ENCODE data around the gene CEP250. TPM values are rescaled to one million over a fixed set of nuclear protein-coding genes. Genes with fewer than 3 reads are reported as not detected.
"Not testable (repeated sequence)": the region's sequence is repeated elsewhere in the genome, so short reads cannot be mapped to it uniquely, and the experiment has no call there.

The CEP250 gene
- total and polyA plus RNA-seq, 8 donors, result 23.4 to 80.0 (median 71.3) TPM

DNA sequence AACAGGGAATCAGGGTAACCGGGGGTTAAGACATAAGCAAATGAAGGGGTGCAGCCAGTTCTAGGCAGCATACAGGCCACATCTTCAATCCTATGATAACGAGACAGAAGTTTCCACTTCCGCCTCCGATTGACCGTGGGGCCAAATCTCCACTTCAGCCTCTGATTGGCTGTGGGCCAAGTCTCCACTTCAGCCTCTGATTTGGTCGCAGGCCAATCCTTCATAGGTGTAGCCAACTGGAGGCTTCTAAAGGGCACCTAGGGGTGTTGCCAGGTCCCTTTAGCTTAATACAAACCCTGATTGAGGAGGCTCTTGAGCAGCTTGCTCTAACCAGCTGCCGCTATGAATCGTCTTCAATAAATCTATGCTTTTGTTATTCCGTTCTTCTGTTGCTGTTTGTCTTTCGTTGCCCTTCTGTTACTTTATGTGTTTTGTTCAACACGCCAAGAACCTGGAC lies 84.4 kb downstream of the CEP250 start:
- intact Hi-C loops (cut with DNase I), result no loop called here
- H3K27me3 ChIP-seq, result no peaks in the 10 kb centered on the region
- DNase-seq (peak in 3 of 4 donors; percentile 51 to 62 (median 56)), ATAC-seq (peak; percentile 42)
- peaks cover 12 to 16% of the 10 kb centered on the region in 2 donors for H3K4me1 ChIP-seq
- no peaks in the 10 kb centered on the region for H3K9me3 ChIP-seq
- no peak overlapping the region for H3K4me3 ChIP-seq
- peaks cover 0 to 15% of the 10 kb centered on the region in 2 donors for H3K36me3 ChIP-seq
- H3K27ac ChIP-seq, result no peak overlapping the region
- TF ChIP-seq, protein P1, sequence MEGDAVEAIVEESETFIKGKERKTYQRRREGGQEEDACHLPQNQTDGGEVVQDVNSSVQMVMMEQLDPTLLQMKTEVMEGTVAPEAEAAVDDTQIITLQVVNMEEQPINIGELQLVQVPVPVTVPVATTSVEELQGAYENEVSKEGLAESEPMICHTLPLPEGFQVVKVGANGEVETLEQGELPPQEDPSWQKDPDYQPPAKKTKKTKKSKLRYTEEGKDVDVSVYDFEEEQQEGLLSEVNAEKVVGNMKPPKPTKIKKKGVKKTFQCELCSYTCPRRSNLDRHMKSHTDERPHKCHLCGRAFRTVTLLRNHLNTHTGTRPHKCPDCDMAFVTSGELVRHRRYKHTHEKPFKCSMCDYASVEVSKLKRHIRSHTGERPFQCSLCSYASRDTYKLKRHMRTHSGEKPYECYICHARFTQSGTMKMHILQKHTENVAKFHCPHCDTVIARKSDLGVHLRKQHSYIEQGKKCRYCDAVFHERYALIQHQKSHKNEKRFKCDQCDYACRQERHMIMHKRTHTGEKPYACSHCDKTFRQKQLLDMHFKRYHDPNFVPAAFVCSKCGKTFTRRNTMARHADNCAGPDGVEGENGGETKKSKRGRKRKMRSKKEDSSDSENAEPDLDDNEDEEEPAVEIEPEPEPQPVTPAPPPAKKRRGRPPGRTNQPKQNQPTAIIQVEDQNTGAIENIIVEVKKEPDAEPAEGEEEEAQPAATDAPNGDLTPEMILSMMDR (IDR thresholded peaks at IDR 0.05), result no peak

DNA sequence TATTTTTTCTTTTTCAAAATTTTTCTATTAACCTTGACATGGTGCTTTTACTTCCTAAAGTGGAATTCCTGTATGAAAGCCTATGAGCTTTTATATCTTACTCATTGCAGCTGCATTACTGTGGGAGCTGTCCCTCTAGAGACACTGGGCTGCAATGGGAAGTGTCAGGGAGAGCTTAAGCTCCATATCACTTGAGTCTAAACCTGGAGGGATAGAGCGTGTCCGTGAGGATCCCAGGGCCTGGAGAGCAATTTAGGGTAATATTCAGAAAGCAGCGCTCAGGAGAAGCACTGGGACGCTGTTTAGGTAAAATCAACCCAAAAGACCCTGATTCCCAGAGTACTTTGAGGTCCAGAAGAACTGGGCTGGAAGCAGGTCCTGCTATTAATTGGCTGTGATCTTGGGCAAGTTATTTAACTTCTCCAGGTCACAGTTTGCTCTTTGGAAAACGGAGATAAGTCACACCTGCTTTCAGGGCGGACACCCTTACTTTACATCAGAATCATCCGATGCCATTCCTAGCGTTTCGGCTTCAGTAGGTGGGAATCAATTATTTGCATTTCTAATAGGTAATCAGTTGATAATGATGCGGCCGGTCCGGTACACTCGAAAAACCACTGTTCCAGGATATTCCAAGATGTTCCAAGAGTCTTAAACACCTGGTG lies 85.9 kb downstream of the CEP250 start:
- peaks cover 0 to 25% of the 10 kb centered on the region in 2 donors for H3K36me3 ChIP-seq
- H3K4me1 ChIP-seq, result peaks cover 12 to 16% of the 10 kb centered on the region in 2 donors
- intact Hi-C loops (cut with DNase I), result no loop called here
- H3K4me3 ChIP-seq, result peak overlapping the region; percentile 83 to 98
- DNase-seq (no peak), ATAC-seq (no peak)
- peak overlapping the region in 1 of 2 donors; percentile 92 for H3K27ac ChIP-seq
- H3K27me3 ChIP-seq, result no peaks in the 10 kb centered on the region
- TF ChIP-seq, protein P1 (IDR thresholded peaks at IDR 0.05), result no peak
- H3K9me3 ChIP-seq, result no peaks in the 10 kb centered on the region

DNA sequence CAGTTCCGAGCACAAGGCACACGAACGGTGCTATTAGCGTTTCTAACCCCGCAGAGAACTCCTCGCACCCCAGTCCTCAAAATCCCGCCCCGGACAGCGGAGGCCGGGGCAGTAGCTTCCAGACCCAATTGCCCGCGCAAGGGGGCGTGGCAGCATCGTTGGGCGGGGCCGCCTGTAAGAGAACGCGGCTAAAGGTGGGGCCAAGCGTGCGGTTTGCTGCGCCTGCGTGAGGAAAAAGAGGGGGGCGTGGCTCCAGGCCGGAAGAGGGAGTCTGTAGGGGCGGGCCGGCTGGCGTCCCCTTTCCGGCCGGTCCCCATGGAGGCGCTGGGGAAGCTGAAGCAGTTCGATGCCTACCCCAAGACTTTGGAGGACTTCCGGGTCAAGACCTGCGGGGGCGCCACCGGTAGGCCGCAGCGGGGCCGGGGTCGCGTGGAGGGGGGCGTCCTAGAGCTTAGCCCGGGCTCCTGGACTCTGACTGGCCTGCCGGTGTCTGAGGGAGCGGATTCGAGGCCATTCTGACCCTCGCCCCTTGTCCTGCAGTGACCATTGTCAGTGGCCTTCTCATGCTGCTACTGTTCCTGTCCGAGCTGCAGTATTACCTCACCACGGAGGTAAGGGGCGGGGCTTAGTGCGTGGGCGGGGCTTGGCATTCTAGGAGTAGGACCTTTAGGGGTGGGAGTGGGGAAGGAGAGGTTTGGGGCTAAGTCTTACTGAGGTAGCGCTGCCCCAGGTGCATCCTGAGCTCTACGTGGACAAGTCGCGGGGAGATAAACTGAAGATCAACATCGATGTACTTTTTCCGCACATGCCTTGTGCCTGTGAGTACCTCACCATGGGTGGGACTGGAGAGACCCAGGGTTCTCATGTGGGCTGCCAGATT lies 86.6 kb downstream of the CEP250 start, which contains the start of gene ERGIC3:
ERGIC3 (plus strand) TSS at position 296 of the 880 bp plus-strand sequence; CDS start at position 316, 20 bp downstream.
- intact Hi-C loops (cut with DNase I), result no loop called here
- no peaks in the 10 kb centered on the region for H3K27me3 ChIP-seq
- peak; percentile 99 for ATAC-seq
- H3K4me3 ChIP-seq, result peak within 1 kb of the TSS; percentile 83 to 98
- TF ChIP-seq, protein P1 (IDR thresholded peaks at IDR 0.05), result no peak
- H3K36me3 ChIP-seq, result peaks cover 0 to 30% of the 10 kb centered on the region in 2 donors
- DNase-seq, result peak; percentile 94 to 100 (median 98)
- H3K27ac ChIP-seq, result peak within 1 kb of the TSS; percentile 66 to 92
- H3K4me1 ChIP-seq, result peaks cover 12 to 16% of the 10 kb centered on the region in 2 donors
- H3K9me3 ChIP-seq, result no peaks in the 10 kb centered on the region

DNA sequence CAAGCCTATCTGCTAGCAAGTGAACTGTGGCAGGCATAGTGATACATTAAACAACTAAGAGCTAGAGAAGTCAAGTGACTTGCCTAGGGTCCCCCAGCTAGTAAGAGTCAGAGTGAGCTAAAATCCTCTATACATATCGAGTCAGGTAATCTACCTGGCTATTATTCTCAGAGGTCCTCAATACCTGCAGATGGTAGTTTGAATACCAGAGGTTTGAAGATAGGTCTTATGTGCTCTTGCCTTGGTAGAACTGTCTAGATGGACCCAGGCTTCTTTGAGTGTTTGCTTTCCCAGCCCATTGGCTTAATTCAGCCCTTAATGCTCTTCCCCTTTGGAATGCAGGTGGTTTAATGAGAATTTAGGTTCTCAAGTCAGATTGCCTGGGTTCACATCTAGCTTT lies 87.6 kb downstream of the CEP250 start:
- peaks cover 0 to 39% of the 10 kb centered on the region in 2 donors for H3K36me3 ChIP-seq
- ATAC-seq, result no peak
- no peak overlapping the region for H3K27ac ChIP-seq
- TF ChIP-seq, protein P1 (IDR thresholded peaks at IDR 0.05), result no peak
- intact Hi-C loops (cut with DNase I), result no loop called here
- H3K4me3 ChIP-seq, result peak overlapping the region in 1 of 2 donors; percentile 83
- no peaks in the 10 kb centered on the region for H3K27me3 ChIP-seq
- no peak for DNase-seq
- no peaks in the 10 kb centered on the region for H3K9me3 ChIP-seq
- H3K4me1 ChIP-seq, result peaks cover 12 to 16% of the 10 kb centered on the region in 2 donors

DNA sequence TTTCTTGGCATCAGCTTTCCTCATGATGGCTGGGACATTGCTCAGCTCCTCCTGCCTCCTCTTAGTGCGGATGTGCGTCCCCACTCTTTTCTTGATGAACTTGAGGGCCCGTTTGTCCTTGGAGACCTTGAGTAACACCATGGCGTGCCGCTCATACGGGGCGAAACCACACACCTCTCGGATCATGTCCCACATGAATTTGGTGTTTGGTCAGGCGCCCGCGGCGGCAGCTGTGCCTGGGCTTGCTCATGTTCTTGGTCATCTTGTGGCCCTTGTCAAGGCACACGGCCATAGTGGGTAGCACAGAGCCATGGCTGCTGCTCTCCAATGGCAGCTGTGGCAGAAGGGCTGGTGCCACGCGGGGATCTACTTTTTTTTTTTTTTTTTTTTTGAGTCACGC lies 89.0 kb downstream of the CEP250 start:
- DNase-seq (no peak), ATAC-seq (no peak)
- peaks cover 12 to 16% of the 10 kb centered on the region in 2 donors for H3K4me1 ChIP-seq
- no peaks in the 10 kb centered on the region for H3K9me3 ChIP-seq
- TF ChIP-seq, protein P1 (IDR thresholded peaks at IDR 0.05), result no peak
- no peaks in the 10 kb centered on the region for H3K27me3 ChIP-seq
- H3K27ac ChIP-seq, result no peak overlapping the region
- no peak overlapping the region for H3K4me3 ChIP-seq
- intact Hi-C loops (cut with DNase I), result no loop called here
- peaks cover 0 to 54% of the 10 kb centered on the region in 2 donors for H3K36me3 ChIP-seq

DNA sequence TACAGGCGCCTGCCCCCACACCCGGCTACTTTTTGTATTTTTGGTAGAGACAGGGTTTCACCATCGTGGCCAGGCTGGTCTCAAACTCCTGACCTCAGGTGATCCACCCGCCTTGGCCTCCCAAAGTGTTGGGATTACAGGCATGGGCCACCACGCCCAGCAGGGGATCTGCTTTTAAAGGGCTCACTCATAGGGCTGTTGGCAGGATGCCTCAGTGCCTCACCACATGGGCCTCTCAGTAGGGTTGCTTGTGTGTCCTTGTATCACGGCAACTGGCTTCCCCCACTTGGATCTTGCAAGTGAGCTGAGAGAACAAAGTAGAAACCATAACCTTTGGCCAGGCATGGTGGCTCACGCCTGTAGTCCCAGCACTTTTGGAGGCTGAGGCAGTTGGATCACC lies 89.5 kb downstream of the CEP250 start:
- H3K4me1 ChIP-seq, result peaks cover 12 to 16% of the 10 kb centered on the region in 2 donors
- intact Hi-C loops (cut with DNase I); H3K9me3 ChIP-seq; H3K4me3 ChIP-seq; DNase-seq; H3K27me3 ChIP-seq; H3K27ac ChIP-seq; ATAC-seq: not testable (repeated sequence)
- H3K36me3 ChIP-seq, result peaks cover 0 to 59% of the 10 kb centered on the region in 2 donors
